Stimulated activated memory B cell treated with anti-CD40 and anti-IgM and Interleukin-4, amounts not matched to agents 10 μg/mL and 1 μg/mL and 100 μg/mL, for 72 hours (primary cell): ENCODE measurements around the gene CDK5RAP2.

ENCODE experiments used
- ATAC-seq: fragments of 150-1000 bp; cut with Tn5 transposase; 2 replicates; pipeline ENCODE4 v1.10.0; 2021
- H3K27ac Mint-ChIP-seq: one replicate; pipeline ENCODE4 v1.8.0; 2022; ENCODE audit warnings: mild to moderate bottlenecking, mixed read lengths
- H3K27me3 Mint-ChIP-seq: one replicate; pipeline ENCODE4 v1.8.0; 2022; ENCODE audit warnings: mixed read lengths
- H3K36me3 Mint-ChIP-seq: one replicate; pipeline ENCODE4 v1.8.0; 2022; ENCODE audit warnings: mixed read lengths
- H3K4me1 Mint-ChIP-seq: one replicate; pipeline ENCODE4 v1.8.0; 2022; ENCODE audit warnings: mixed read lengths
- H3K4me3 Mint-ChIP-seq: one replicate; pipeline ENCODE4 v1.8.0; 2022; ENCODE audit warnings: mild to moderate bottlenecking, moderate library complexity, mixed read lengths
- H3K9me3 Mint-ChIP-seq: one replicate; pipeline ENCODE4 v1.8.0; 2022; ENCODE audit warnings: mixed read lengths

The CDK5RAP2 gene

GRCh38 chr9:120411862-120412424 lies 168.0 kb downstream of the CDK5RAP2 start:
- no peak overlapping the region for H3K4me3 Mint-ChIP-seq
- no peak overlapping the region for H3K27ac Mint-ChIP-seq
- ATAC-seq = no peak
- H3K36me3 Mint-ChIP-seq = peaks cover 61% of the 10 kb centered on the region
- H3K27me3 Mint-ChIP-seq = no peaks in the 10 kb centered on the region
- peaks cover 2% of the 10 kb centered on the region for H3K4me1 Mint-ChIP-seq
- H3K9me3 Mint-ChIP-seq = no peaks in the 10 kb centered on the region

- Mint-ChIP-seq H3K36me3 (peaks cover 61% of the 10 kb centered on the region), H3K27ac (no peak overlapping the region), H3K27me3 (no peaks in the 10 kb centered on the region), H3K4me1 (no peaks in the 10 kb centered on the region), H3K9me3 (no peaks in the 10 kb centered on the region), H3K4me3 (no peak overlapping the region)
- ATAC-seq = no peak
Observed at GRCh38 chr9:120410925-120411501, 169.0 kb downstream of the CDK5RAP2 start.

GRCh38 chr9:120408680-120409258 lies 171.2 kb downstream of the CDK5RAP2 start:
- H3K36me3 Mint-ChIP-seq = peaks cover 57% of the 10 kb centered on the region
- H3K27me3 Mint-ChIP-seq = no peaks in the 10 kb centered on the region
- H3K9me3 Mint-ChIP-seq = no peaks in the 10 kb centered on the region
- no peak overlapping the region for H3K27ac Mint-ChIP-seq
- H3K4me1 Mint-ChIP-seq = no peaks in the 10 kb centered on the region
- no peak overlapping the region for H3K4me3 Mint-ChIP-seq
- ATAC-seq = no peak

- H3K36me3 Mint-ChIP-seq = peaks cover 64% of the 10 kb centered on the region
- no peak for ATAC-seq
- no peak overlapping the region for H3K4me3 Mint-ChIP-seq
- no peaks in the 10 kb centered on the region for H3K27me3 Mint-ChIP-seq
- H3K4me1 Mint-ChIP-seq = no peaks in the 10 kb centered on the region
- H3K27ac Mint-ChIP-seq = no peak overlapping the region
- no peaks in the 10 kb centered on the region for H3K9me3 Mint-ChIP-seq
Observed at GRCh38 chr9:120405860-120406259, 174.1 kb downstream of the CDK5RAP2 start.

DNA sequence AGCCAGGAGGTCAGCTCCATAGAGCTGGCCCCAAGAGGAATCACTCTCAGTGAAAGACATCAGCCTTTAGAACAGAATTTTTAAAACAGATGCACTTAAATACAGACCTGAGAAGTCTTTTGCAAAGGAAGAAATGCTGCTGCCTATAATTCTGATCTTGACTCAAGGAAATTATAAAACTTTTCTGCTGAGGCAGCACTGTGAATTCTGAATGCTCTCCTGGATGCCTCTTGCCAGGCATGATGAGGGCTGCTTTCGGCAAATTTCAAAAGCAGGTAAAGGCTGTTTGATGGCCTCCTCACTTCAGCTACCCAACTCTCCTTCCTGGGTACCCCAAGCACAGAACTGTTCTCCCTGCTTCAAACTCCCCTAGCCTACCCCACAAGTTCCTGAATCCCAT lies 174.8 kb downstream of the CDK5RAP2 start:
- ATAC-seq = no peak
- no peaks in the 10 kb centered on the region for H3K27me3 Mint-ChIP-seq
- no peaks in the 10 kb centered on the region for H3K4me1 Mint-ChIP-seq
- no peak overlapping the region for H3K4me3 Mint-ChIP-seq
- no peaks in the 10 kb centered on the region for H3K9me3 Mint-ChIP-seq
- H3K27ac Mint-ChIP-seq = no peak overlapping the region
- peaks cover 63% of the 10 kb centered on the region for H3K36me3 Mint-ChIP-seq

DNA sequence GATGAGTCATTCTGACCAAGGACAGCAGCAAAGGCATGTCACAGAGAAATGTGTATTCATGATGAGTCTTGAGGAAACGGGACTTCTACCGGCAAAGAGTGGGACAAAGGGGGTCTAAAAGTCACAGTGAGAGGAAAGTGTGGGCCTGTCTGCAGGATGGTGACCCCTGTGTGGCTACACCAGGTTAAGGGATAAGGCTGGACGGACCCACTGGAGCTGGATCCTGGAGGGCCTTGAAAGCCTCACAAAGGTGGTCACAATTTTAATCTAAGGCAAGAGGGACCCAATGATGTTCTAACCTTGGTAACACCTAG lies 176.5 kb downstream of the CDK5RAP2 start:
- Mint-ChIP-seq H3K4me3 (no peak overlapping the region), H3K36me3 (peaks cover 66% of the 10 kb centered on the region), H3K27me3 (no peaks in the 10 kb centered on the region), H3K4me1 (no peaks in the 10 kb centered on the region), H3K9me3 (no peaks in the 10 kb centered on the region), H3K27ac (no peak overlapping the region)
- ATAC-seq = no peak

DNA sequence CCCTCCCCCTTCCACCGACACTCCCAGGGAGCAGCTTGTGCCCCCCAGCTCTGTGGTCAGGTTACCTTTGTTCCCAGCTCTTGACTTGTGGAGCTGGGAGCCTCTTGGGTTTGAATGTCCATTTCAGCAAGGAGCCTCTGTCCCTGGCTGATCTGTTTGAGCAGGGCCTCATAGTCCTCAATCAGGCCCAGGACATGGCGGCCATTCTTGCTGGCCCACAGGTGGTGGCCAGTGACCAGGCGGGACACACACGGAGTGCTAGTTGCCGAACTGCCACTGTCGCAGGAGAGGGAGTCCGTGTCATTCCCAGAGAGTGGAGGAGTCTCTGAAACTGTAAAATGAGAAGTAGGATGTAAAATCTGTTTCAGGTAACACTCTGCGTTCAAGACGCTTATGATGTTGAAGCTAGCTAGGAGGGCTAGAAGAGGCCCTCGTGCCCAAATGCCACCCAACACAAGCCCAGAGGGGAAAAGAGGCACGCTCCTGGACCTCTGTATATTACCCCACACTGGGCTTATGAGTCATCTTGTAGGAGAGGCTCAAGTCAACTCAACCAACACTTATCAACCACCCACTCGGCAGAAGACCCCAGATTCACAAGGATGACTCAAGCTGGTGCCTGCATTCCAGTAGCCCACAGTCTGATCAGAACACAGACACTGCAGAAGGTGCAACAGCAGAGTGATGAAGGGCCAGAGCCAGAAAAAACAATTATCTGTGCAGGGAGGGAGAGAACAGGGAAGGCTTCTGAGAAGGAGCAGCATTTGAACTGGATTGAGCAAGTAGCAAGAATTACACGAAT lies 177.0 kb downstream of the CDK5RAP2 start:
- no peak overlapping the region for H3K27ac Mint-ChIP-seq
- ATAC-seq = no peak
- no peaks in the 10 kb centered on the region for H3K9me3 Mint-ChIP-seq
- no peaks in the 10 kb centered on the region for H3K27me3 Mint-ChIP-seq
- no peaks in the 10 kb centered on the region for H3K4me1 Mint-ChIP-seq
- H3K36me3 Mint-ChIP-seq = peaks cover 64% of the 10 kb centered on the region
- no peak overlapping the region for H3K4me3 Mint-ChIP-seq

DNA sequence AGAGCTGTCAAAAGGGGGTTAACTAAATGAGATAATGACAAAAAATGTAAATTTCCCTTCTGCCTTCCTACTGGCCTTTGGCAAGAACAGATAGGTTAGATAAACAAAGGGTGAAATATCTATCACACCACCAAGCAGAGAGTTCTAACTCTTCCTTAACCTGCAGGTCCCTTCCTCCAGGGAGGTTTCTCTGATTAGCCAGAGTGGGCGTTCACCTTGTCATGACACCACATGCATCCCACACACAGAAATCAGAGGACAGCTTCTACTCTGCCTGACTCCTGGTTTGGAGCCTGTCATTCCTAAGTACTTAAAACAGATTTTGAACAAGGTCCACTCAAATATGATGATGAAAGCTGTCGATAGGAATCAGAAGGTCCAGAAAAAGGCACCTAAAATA lies 180.0 kb downstream of the CDK5RAP2 start:
- peaks cover 61% of the 10 kb centered on the region for H3K36me3 Mint-ChIP-seq

GRCh38 chr9:120398286-120398685 lies 181.7 kb downstream of the CDK5RAP2 start:
- Mint-ChIP-seq H3K27ac (no peak overlapping the region), H3K4me1 (no peaks in the 10 kb centered on the region), H3K36me3 (peaks cover 62% of the 10 kb centered on the region), H3K4me3 (no peak overlapping the region), H3K27me3 (no peaks in the 10 kb centered on the region), H3K9me3 (no peaks in the 10 kb centered on the region)
- no peak for ATAC-seq

More for the DNA sequence above, 180.0 kb downstream of the CDK5RAP2 start:
- Mint-ChIP-seq H3K9me3 (no peaks in the 10 kb centered on the region), H3K4me1 (no peaks in the 10 kb centered on the region), H3K4me3 (no peak overlapping the region), H3K27me3 (no peaks in the 10 kb centered on the region), H3K27ac (no peak overlapping the region)
- no peak for ATAC-seq

- Mint-ChIP-seq H3K4me3 (no peak overlapping the region), H3K36me3 (peaks cover 61% of the 10 kb centered on the region), H3K9me3 (no peaks in the 10 kb centered on the region), H3K27ac (no peak overlapping the region), H3K27me3 (no peaks in the 10 kb centered on the region), H3K4me1 (no peaks in the 10 kb centered on the region)
- ATAC-seq = no peak
Observed at GRCh38 chr9:120397453-120397852, 182.5 kb downstream of the CDK5RAP2 start.

DNA sequence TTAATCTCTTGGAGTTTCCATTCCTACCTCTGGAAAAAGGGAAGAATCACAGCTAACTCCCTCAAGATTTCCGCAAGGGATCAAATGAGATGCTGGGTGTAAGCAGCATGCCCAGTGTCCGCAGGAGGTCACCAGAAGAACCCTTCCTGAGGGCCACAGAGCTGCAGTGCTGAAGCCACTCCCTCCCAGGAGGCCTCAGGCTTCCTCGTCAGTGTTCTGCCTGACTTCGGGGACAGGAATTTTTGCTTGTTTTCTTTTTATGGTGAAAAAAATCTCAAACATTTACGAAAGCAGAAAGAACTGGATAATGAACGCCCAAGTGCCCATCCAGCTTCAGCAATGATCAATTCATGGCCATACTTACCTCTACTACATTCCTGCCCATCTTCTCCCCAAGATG lies 183.0 kb downstream of the CDK5RAP2 start:
- H3K9me3 Mint-ChIP-seq = no peaks in the 10 kb centered on the region

GRCh38 chr9:120396418-120396817 lies 183.5 kb downstream of the CDK5RAP2 start:
- no peak overlapping the region for H3K27ac Mint-ChIP-seq
- no peak for ATAC-seq
- no peaks in the 10 kb centered on the region for H3K4me1 Mint-ChIP-seq
- no peaks in the 10 kb centered on the region for H3K9me3 Mint-ChIP-seq
- no peak overlapping the region for H3K4me3 Mint-ChIP-seq
- H3K27me3 Mint-ChIP-seq = no peaks in the 10 kb centered on the region
- H3K36me3 Mint-ChIP-seq = peaks cover 61% of the 10 kb centered on the region

More for the DNA sequence above, 183.0 kb downstream of the CDK5RAP2 start:
- Mint-ChIP-seq H3K27me3 (no peaks in the 10 kb centered on the region), H3K4me3 (no peak overlapping the region), H3K36me3 (peaks cover 59% of the 10 kb centered on the region), H3K27ac (no peak overlapping the region), H3K4me1 (no peaks in the 10 kb centered on the region)
- ATAC-seq = no peak

DNA sequence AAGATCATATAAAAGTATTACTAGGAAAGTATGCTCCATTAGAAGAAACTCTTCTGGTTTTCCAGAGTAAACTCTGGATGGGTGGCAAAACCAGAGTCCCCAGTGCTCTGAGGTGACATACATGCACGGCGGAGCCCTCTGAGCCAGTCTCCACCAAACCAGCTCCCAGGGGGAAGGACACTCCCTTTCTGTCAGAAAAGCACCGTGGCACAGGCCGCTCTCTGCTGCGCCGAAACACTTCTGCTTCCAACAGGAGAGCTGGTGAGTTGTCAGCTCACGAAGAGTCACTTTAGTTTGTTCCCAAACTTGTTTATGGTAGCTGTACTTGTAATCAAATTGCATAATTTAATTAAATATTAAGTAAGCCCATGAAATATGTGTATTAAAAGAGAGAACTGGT lies 184.6 kb downstream of the CDK5RAP2 start:
- no peak for ATAC-seq
- no peak overlapping the region for H3K4me3 Mint-ChIP-seq
- peaks cover 68% of the 10 kb centered on the region for H3K36me3 Mint-ChIP-seq
- no peak overlapping the region for H3K27ac Mint-ChIP-seq
- H3K9me3 Mint-ChIP-seq = no peaks in the 10 kb centered on the region
- H3K27me3 Mint-ChIP-seq = no peaks in the 10 kb centered on the region
- H3K4me1 Mint-ChIP-seq = no peaks in the 10 kb centered on the region

DNA sequence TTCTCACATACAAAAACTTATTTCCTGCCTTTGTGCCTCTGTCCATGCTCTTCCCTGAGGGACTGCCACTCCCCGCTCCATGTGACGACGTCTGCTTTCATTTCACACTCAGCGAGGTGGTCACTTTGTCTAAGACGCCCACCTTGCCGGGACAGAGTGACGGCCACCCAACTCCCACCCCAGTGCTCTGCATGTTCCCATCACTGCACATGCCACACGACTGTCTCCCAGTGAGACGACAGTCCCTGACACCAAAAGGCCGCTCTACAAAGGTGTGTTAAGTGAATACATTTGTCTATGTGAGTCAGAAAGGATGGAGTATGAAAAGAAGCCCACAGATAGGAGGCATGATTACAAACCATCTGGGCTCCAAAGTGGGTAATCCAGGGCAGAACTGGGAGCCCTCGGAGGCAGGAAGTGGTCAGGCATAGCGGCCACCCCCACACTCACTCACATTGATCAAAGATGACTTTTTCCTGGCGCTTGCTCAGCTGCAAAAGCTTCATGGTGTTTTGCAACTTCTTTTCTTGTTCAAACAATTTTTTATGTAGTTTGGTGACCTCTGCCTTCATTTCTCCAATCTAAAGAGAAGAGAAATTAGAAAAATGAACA lies 185.8 kb downstream of the CDK5RAP2 start:
- H3K27ac Mint-ChIP-seq = no peak overlapping the region
- no peaks in the 10 kb centered on the region for H3K4me1 Mint-ChIP-seq
- no peaks in the 10 kb centered on the region for H3K9me3 Mint-ChIP-seq
- H3K36me3 Mint-ChIP-seq = peaks cover 64% of the 10 kb centered on the region
- no peaks in the 10 kb centered on the region for H3K27me3 Mint-ChIP-seq
- no peak overlapping the region for H3K4me3 Mint-ChIP-seq
- no peak for ATAC-seq

DNA sequence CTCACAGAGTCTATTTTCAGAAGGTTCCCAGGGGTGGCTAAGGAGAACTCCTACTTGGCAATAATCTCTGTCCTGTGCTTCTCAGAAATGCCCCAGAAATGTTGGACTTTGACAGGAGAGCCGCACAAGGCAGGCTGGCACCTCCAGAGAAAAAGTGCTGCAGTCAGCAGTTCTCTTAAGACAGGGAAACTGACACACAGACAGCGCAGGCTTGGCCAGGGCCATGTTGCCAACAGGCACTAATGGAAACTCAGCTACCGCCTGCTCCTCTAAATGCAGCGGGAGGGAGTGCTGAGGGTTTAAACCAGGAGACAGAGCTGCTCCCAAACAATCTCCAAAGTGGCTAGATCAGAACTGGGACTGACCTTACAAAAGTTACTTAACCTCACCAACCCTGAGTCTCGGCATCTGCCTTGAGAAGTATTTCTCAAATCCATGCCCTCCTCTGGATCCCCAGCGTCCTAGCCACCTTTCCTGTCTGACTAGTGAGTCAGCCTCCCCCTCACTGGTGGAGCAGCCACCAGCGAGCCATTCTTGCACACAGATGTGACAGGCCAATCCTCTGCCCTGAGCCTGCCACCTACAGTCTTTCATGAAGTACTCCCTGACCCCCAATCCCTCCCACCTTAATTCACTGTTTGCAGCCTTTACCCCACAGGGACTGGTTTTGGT lies 186.4 kb downstream of the CDK5RAP2 start:
- H3K4me1 Mint-ChIP-seq = no peaks in the 10 kb centered on the region
- H3K27me3 Mint-ChIP-seq = no peaks in the 10 kb centered on the region
- no peak overlapping the region for H3K4me3 Mint-ChIP-seq
- H3K27ac Mint-ChIP-seq = no peak overlapping the region
- no peak for ATAC-seq
- H3K36me3 Mint-ChIP-seq = peaks cover 64% of the 10 kb centered on the region
- H3K9me3 Mint-ChIP-seq = no peaks in the 10 kb centered on the region
